GM19025 (cell line): ENCODE data around the gene VSTM1.
"Not testable (repeated sequence)": the region's sequence is repeated elsewhere in the genome, so short reads cannot be mapped to it uniquely, and the experiment has no call there.

Source experiments
- ATAC-seq: cut with Tn5 transposase; IDR thresholded peaks from one replicate; pipeline ENCODE4 v1.9.1; 2021; ENCODE audit warnings: mild to moderate bottlenecking, low read depth, moderate library complexity; ENCODE audit not compliant: unreplicated experiment

The VSTM1 gene, protein sequence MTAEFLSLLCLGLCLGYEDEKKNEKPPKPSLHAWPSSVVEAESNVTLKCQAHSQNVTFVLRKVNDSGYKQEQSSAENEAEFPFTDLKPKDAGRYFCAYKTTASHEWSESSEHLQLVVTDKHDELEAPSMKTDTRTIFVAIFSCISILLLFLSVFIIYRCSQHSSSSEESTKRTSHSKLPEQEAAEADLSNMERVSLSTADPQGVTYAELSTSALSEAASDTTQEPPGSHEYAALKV

GRCh38 chr19:54063350-54064116 lies at the start of gene VSTM1:
Gene VSTM1, minus strand, starts transcription at chr19:54063897. Its CDS starts 120 bp downstream, at chr19:54063777.
- no peak for ATAC-seq

DNA sequence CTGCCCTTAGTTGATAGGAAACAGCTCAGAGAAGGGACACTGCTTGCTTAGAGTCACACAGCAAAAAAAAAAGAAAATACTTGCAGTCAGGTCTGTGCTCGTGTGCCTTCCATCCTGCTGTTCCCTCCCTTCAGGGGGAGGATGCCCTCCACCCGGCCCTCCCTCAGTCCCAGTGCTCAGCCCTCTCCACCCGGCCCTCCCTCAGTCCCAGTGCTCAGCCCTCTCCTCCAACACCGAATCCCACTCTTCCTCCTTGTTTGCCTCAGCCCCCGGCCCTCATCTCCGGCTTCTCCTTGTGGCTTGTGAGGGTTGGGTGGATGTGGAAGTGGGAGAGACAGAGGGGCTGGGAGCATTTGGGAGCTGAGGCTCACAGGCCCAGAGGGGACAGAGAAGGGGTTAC lies 46.0 kb upstream of the VSTM1 start:
- ATAC-seq, result no peak

DNA sequence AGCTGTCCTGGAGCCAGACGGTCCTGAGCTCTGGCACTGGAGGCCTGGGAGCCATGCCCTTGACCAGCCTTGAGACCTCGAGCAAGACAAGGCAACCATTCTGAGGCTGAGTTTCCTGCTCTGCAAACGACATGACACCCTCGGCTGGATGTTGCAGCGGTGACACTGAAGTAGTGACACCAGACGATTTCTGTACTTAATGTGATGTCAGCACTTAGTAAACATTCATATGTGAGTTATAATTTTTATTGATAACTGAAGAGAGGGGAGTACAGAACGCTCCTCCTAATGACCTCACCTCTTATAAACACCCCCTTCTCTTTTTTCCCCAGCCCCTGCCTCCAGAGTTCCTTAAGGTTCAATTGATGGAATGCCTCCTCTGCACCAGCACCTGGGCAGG lies 44.8 kb upstream of the VSTM1 start:
- no peak for ATAC-seq

- ATAC-seq, result no peak
Measured at GRCh38 chr19:54107876-54108490, 44.3 kb upstream of the VSTM1 start.

GRCh38 chr19:54106716-54107115 lies 43.0 kb upstream of the VSTM1 start:
- ATAC-seq, result no peak

GRCh38 chr19:54105796-54106195 lies 42.1 kb upstream of the VSTM1 start:
- ATAC-seq, result no peak

GRCh38 chr19:54104998-54105715 lies 41.5 kb upstream of the VSTM1 start:
- ATAC-seq, result no peak

- ATAC-seq, result peak; percentile 97
Measured at GRCh38 chr19:54102421-54103169, 38.9 kb upstream of the VSTM1 start, which contains the start of gene NDUFA3. Gene NDUFA3, plus strand, starts transcription at chr19:54102855. Its CDS starts 24 bp downstream, at chr19:54102879.

DNA sequence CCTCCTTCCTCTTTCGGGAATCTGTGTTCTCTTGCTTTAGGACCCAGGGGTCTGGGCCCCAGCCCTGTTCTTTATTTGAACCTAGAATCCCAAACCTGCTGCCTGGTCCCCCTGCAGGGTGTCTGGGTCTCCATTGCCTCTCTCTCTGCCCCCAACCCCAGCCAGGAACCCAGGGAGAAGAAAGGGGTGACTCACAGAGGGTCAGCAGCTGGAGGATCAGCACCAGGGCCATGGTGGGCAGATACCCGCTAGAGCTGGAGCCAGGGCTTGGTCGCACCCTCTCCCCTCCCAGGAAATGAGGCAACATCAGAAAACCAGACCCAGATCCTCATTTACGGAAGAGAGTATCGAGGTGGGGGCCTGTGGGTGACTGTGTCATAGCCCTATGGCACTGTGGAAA lies 36.9 kb upstream of the VSTM1 start, which contains the start of gene OSCAR:
Gene OSCAR (minus strand): TSS at position 243 of the 400 bp plus-strand sequence. CDS start 11 bp downstream, at position 232.
- ATAC-seq, result no peak

GRCh38 chr19:54099903-54100255 lies 36.2 kb upstream of the VSTM1 start:
- not testable (repeated sequence) for ATAC-seq

DNA sequence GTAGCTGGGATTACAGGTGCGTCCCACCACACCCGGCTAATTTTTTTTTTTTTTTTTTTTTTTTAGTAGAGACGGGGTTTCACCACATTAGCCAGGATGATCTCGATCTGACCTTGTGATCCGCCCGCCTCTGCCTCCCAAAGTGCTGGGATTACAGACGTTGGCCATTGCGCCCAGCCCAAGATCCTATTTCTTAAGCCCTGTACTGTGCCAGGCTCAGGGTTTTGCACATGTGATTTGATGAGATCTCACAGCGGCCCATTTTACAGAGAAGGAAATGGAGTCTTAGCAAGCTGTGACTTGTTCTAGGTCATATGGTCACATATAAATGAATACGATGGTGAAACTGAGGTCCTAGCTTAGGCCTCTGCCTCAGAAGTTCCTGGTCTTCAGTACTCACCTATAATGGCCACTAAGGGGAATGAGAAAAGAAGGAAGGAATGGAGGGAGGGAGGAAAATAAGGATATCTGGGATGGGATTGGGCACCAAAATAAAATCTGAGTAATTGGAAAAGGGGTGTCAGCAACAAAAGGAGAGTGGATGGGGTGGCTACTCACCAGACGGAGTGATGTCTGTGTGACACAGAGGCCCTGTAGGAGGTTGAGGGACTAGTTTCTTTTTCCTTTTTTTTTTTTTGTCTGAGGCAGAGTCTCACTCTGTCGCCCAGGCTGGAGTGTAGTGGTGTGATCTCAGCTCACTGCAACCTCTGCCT lies 35.6 kb upstream of the VSTM1 start:
- no peak for ATAC-seq

DNA sequence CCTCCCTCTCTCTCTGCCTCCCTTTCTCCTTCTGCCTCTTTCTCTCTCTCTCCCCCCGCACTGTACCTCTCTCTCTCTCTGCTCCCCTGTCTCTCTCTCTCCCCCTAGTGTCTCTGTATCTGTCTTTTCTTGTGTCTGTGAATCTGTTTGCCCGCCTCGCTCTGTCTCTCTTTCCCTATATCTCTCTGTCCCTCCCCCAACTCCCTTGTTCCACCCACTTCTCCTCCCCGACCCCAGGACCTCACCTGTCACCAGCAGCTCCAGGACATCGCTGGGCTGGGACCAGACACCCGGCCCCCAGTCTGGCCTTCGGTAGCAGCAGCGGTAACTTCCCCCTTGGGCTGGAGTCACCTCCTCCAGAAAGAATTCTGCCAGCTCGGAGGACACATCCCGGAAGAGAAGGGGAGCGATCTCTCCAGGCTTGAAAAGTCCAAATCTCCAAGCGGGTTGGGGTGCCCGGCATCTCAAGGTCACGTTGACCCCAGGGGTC lies 33.0 kb upstream of the VSTM1 start:
- no peak for ATAC-seq

DNA sequence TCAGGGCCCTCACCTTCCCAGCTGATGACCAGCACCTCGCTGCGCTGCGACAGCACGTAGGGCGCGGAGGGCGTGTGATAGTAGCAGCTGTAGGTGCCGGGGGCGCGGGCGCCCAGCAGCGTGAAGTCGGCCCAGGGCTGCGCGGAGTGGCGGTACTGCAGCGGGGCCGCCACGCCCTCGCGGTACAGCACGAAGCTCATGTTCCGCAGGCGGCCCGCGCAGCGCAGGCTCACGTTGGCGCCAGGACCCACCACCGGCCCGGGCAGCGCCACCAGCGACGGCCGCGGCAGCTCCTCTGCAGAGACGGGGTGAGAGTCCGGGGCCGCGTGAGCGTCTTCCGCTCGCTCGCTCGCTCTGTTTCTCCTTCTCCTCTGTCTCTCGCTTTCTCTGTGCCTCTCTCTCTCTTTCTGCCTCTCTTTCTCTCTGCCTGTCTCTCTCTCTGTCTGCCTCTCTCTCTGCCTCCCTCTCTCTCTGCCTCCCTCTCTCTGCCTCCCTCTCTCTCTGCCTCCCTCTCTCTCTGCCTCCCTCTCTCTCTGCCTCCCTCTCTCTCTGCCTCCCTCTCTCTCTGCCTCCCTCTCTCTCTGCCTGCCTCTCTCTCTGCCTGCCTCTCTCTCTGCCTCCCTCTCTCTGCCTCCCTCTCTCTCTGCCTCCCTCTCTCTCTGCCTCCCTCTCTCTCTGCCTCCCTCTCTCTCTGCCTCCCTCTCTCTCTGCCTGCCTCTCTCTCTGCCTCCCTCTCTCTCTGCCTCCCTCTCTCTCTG lies 32.3 kb upstream of the VSTM1 start:
- ATAC-seq, result not testable (repeated sequence)

DNA sequence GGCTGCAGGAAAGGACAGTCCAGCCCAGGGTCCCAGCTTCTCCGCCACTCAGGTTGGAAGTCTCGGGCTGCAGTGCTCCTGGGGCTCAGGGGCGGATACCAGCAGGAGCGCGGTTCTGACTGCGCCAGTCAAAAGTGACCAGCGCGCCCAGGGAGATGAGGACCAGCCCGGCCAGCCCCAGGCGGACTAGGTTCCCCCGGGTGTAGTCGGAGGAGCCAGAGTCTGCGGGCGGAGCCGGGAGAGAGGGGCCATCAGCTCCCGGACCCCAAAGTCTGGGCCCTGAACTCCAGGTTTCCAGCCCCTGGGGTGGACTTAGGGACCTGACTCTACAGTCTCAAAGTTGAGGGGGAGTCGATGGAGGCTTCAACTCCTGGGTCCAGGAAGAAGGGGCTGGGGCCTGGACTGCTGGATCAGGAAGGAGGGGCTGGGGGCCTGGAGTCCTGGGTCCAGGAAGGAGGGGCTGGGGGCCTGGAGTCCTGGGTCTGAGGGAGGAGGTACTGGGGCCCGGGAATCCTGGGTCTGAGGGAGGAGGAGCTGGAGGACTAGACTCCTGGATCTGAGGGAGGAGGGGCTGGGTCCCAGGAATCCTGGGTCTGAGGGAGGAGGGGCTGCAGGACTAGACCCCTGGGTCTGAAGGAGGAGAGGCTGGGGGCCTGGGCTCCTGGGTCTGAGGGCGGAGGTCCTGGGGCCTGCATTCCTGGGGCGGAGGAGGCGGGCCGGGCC lies 31.6 kb upstream of the VSTM1 start:
- ATAC-seq, result no peak

DNA sequence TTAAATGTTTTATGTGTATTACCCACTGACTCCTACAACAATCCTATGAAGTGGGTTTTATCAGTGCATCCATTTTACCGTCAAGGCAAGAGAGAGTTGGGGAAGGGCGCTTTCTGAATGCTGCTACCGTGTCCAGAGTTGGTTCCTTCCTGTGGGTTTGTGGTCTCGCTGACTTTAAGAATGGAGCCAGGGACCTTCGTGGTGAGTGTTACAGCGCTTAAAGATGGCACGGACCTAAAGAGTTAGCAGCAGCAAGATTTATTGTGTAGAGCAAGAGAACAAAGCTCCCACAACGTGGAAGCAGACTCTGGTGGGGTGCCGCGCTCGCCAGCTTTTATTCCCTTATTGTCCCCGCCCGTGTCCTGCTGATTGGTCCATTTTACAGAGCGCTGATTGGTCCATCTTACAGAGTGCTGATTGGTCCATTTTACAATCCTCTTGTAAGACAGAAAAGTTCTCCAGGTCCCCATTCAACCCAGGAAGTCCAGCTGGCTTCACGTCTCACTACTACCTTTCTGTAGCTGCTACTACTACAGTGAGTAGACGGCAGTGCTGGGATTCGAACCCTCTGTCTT lies 30.8 kb upstream of the VSTM1 start:
- no peak for ATAC-seq

- no peak for ATAC-seq
Measured at GRCh38 chr19:54084410-54084809, 20.7 kb upstream of the VSTM1 start.

- no peak for ATAC-seq
Measured at GRCh38 chr19:54081032-54081431, 17.3 kb upstream of the VSTM1 start, which contains the start of gene TARM1. Gene TARM1, minus strand, starts transcription at chr19:54081365. Its CDS starts 25 bp downstream, at chr19:54081340.
